HepG2 (cell line): ENCODE measurements around the gene JPT1. TPM values are rescaled to one million over a fixed set of nuclear protein-coding genes. Genes with fewer than 3 reads are reported as not detected.

Experiments
- CHCHD3 ChIP-seq: sonication (generic); formaldehyde crosslinking; IDR thresholded peaks from 2 replicates; pipeline ENCODE4 v1.8.0; 2022; ENCODE audit warnings: mild to moderate bottlenecking, missing genetic modification reagents, moderate library complexity
- HOXA3 ChIP-seq: sonication (generic); formaldehyde crosslinking; IDR thresholded peaks from 2 replicates; pipeline ENCODE4 v1.5.0; 2020; ENCODE audit warnings: missing genetic modification reagents
- LRRFIP1 ChIP-seq: sonication (generic); formaldehyde crosslinking; conservative IDR thresholded peaks from 2 replicates; pipeline ENCODE4 v1.4.0; 2020; ENCODE audit warnings: missing genetic modification reagents
- NFIC ChIP-seq: IDR thresholded peaks from 2 replicates; pipeline ENCODE4 v1.6.1; 2012; ENCODE audit warnings: mild to moderate bottlenecking, low read length, inconsistent platforms
- NR0B2 ChIP-seq: sonication (generic); formaldehyde crosslinking; IDR thresholded peaks from 2 replicates; pipeline ENCODE4 v1.4.0; 2020; ENCODE audit warnings: mild to moderate bottlenecking, missing genetic modification reagents
- PRDM15 ChIP-seq: sonication (generic); formaldehyde crosslinking; IDR thresholded peaks from 2 replicates; pipeline ENCODE4 v1.4.0; 2020; ENCODE audit warnings: missing genetic modification reagents
- SAFB2 ChIP-seq: sonication (generic); formaldehyde crosslinking; IDR thresholded peaks from 2 replicates; pipeline ENCODE4 v1.5.1; 2020; ENCODE audit warnings: missing genetic modification reagents, low read depth, mild to moderate bottlenecking, borderline replicate concordance
- THRA ChIP-seq: sonication (generic); formaldehyde crosslinking; IDR thresholded peaks from 2 replicates; pipeline ENCODE4 v1.4.0; 2020; ENCODE audit warnings: missing genetic modification reagents, borderline replicate concordance
- ZGPAT ChIP-seq: IDR thresholded peaks from 2 replicates; pipeline ENCODE4 v1.6.1; 2016; ENCODE audit warnings: mild to moderate bottlenecking
- ZNF430 ChIP-seq: sonication (generic); formaldehyde crosslinking; IDR thresholded peaks from 2 replicates; pipeline ENCODE4 v1.9.0; 2021; ENCODE audit warnings: mild to moderate bottlenecking, missing genetic modification reagents
- ZNF512B ChIP-seq: sonication (generic); formaldehyde crosslinking; IDR thresholded peaks from 2 replicates; pipeline ENCODE4 v1.5.1; 2020; ENCODE audit warnings: missing genetic modification reagents, mild to moderate bottlenecking, borderline replicate concordance
- ZNF768 ChIP-seq: sonication (generic); formaldehyde crosslinking; IDR thresholded peaks from 2 replicates; pipeline ENCODE4 v1.4.0; 2020; ENCODE audit warnings: missing genetic modification reagents
- ZNF839 ChIP-seq: sonication (generic); formaldehyde crosslinking; IDR thresholded peaks from 2 replicates; pipeline ENCODE4 v1.4.0; 2020; ENCODE audit warnings: missing genetic modification reagents, mild to moderate bottlenecking, borderline replicate concordance
- polyA plus RNA-seq, 8 experiments: library from polyadenylated mRNA; depleted of rRNA in 3 of 8; stranded (reverse) in 7 of 8; unstranded in 1 of 8; fragments of >200 nt; fragmentation: Illumina TruSeq in 4 of 8; extraction: Trizol in 4 of 8; gene quantifications; 2 replicates each; pipeline versions ENCODE4 v1.2.1 to v1.2.3, GENCODE V29; 2011 to 2016; ENCODE audit warnings: low read depth in 4 of 8, missing spikeins in 1 of 8, mixed read lengths in 1 of 8; ENCODE audit not compliant: insufficient read depth in 1 of 8
- total RNA-seq, 5 experiments: library from RNA; depleted of rRNA; stranded (reverse); fragments of >200 nt; fragmentation: Illumina TruSeq; extraction: Trizol; gene quantifications; 2 replicates each; pipeline ENCODE4 v1.2.3, GENCODE V29; 2016; ENCODE audit warnings: low read depth in 1 of 5

Gene JPT1
- total and polyA plus RNA-seq, 2 of the 13 experiments (the other 11 are each of a cell fraction or from before 2014, with no cell fraction given), result 43.3 to 256 TPM

- TF ChIP-seq PRDM15 (CRISPR knock-in tag) (peak; percentile 11; the same call in 1 of the 2 replicates), ZNF839 (CRISPR knock-in tag) (no peak), LRRFIP1 (no peak), THRA (CRISPR knock-in tag) (peak; percentile 75; the same call in 1 of the 2 replicates), ZNF768 (CRISPR knock-in tag) (peak; percentile 46; the same call in 1 of the 2 replicates), NR0B2 (CRISPR knock-in tag) (peak; percentile 30; the same call in 1 of the 2 replicates), NFIC (peak; percentile 77; the same call in 1 of the 2 replicates), ZGPAT (CRISPR knock-in tag) (peak; percentile 64; the same call in 1 of the 2 replicates), ZNF512B (CRISPR knock-in tag) (peak; percentile 80; the same call in 1 of the 2 replicates), CHCHD3 (CRISPR knock-in tag) (no peak), HOXA3 (CRISPR knock-in tag) (peak; percentile 86), SAFB2 (CRISPR knock-in tag) (peak; percentile 50; the same call in 1 of the 2 replicates), ZNF430 (CRISPR knock-in tag) (no peak)
Observed at GRCh38 chr17:75090871-75091854, 63.1 kb downstream of the JPT1 start (continued).
